Transverse colon (tissue), 3 donors: ENCODE results near the gene ATP8A1.

Source experiments
- POLR2A ChIP-seq: fragments of 450-650 bp; IDR thresholded peaks from one replicate; pipeline ENCODE4 v1.6.1; 2016; ENCODE audit warnings: antibody characterized with exemption, mild to moderate bottlenecking, moderate library complexity
- TF ChIP-seq, protein P1 (sequence below), 5 experiments: fragments of 200-600 bp in 3 of 5; fragments of 450-650 bp in 2 of 5; sonication (generic) in 3 of 5; IDR thresholded peaks; 1 replicate in 2 of 5; 2 replicates in 3 of 5; pipeline ENCODE4 v1.5.1; 2016 to 2017; ENCODE audit warnings: antibody characterized with exemption in 5 of 5, inconsistent platforms in 3 of 5, mild to moderate bottlenecking in 2 of 5, moderate library complexity in 1 of 5

DNA sequence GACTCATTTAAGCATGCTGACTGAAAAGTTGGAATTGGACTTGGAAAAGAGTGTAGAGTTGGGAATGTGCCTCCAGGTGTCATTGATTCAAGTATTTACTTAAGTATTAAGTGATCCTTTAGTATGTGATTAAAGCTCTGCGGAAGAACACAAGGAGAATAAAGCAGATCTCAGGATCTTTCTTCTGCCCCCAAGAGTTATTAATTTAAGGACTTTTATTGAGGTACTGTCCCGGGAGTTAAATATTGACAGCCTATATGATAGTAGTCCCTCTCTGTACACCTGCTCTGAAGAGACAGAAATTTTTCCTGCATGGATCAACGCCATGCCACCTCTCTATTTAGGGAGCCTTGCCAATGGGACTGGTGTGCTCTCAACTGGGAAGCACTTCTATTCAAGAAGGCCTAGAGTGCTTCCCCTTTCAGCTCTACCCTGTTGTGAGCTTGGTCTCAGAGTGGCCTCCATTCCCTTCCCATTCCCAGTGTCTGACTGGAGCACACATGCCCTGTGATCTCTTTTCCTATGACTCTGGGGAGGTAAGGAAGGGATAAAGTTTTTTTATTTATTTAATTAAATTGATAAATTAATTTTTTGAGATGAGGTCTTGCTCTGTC is 183.7 kb downstream of the ATP8A1 start:
- TF ChIP-seq, protein P1, sequence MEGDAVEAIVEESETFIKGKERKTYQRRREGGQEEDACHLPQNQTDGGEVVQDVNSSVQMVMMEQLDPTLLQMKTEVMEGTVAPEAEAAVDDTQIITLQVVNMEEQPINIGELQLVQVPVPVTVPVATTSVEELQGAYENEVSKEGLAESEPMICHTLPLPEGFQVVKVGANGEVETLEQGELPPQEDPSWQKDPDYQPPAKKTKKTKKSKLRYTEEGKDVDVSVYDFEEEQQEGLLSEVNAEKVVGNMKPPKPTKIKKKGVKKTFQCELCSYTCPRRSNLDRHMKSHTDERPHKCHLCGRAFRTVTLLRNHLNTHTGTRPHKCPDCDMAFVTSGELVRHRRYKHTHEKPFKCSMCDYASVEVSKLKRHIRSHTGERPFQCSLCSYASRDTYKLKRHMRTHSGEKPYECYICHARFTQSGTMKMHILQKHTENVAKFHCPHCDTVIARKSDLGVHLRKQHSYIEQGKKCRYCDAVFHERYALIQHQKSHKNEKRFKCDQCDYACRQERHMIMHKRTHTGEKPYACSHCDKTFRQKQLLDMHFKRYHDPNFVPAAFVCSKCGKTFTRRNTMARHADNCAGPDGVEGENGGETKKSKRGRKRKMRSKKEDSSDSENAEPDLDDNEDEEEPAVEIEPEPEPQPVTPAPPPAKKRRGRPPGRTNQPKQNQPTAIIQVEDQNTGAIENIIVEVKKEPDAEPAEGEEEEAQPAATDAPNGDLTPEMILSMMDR (IDR thresholded peaks at IDR 0.05), result no peak
- TF ChIP-seq POLR2A, result no peak
